ENCODE data around the gene BEAN1. TPM values are rescaled to one million over a fixed set of nuclear protein-coding genes. Genes with fewer than 3 reads are reported as not detected.

Gene BEAN1
- total RNA-seq, 1 experiment from 2014 or later = 0.24 TPM

DNA sequence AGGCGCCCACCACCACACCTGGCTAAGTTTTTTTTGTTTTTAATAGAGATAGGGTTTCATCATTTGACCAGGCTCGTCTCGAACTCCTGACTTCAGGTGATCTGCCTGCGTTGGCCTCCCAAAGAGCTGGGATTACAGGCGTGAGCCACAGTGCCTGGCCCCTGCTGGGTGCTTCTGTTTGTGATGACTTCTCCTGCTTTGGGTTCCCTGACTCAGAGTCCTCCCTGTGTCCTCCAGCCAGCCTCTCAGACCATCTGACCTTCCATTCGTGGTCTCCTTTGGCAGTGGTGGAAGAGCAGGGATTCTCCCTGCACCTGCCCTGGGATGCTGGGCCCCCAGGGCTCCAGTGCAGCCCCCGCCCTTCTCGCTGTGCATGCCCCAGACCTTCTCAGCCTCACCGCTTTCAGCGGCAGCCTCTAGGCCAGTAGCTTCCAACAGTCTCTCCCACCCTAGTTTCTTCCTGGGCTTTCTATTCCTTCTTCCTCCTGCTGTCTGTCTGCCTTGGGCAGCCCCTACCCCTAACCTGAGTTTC, 13.2 kb downstream of the BEAN1 start:
- Mint-ChIP-seq H3K9me3 (no peaks in the 10 kb centered on the region), H3K36me3 (ENCODE audit: insufficient read depth in 1 of 3, low read depth in 3 of 3) (no peaks in the 10 kb centered on the region), H3K27me3 (ENCODE audit: low read depth) (peaks cover 31% of the 10 kb centered on the region), H3K4me1 (peaks cover 9 to 23% of the 10 kb centered on the region in 2 experiments), H3K4me3 (no peak overlapping the region), H3K27ac (peak overlapping the region in 1 of 3 experiments; percentile 20; a peak in 1 of 7 replicates)
- H3K9me3 ChIP-seq (ENCODE audit: control insufficient read depth, low read depth, low read length) = no peaks in the 10 kb centered on the region
- no peak overlapping the region for H3K23ac ChIP-seq (ENCODE audit: insufficient read length, low read depth, low read length)
- H4K5ac ChIP-seq (ENCODE audit: insufficient read length, low read depth, low read length) = no peak overlapping the region
- H2AFZ ChIP-seq (ENCODE audit: low read length) = no peak overlapping the region
- H2AK5ac ChIP-seq (ENCODE audit: insufficient read length, low read length) = no peak overlapping the region
- no peak overlapping the region for H3K4me2 ChIP-seq (ENCODE audit: insufficient read depth, insufficient read length, low read length)
- no peak overlapping the region for H4K8ac ChIP-seq (replicated peaks; ENCODE audit: insufficient read length, low read depth, low read length)
- no peak overlapping the region for H2BK20ac ChIP-seq (ENCODE audit: low read depth, low read length, poor library complexity, severe bottlenecking)
- H3K18ac ChIP-seq (ENCODE audit: insufficient read length, low read depth, low read length) = no peak overlapping the region
- no peak overlapping the region for H2BK12ac ChIP-seq (ENCODE audit: insufficient read length, low read depth, low read length)
- WGBS (ENCODE audit: extremely low coverage, insufficient read length, low lambda C conversion rate) = no CpG with 5 or more reads among the region's 10 CpGs
- no peak overlapping the region for H3K9ac ChIP-seq (ENCODE audit: extremely low read depth, insufficient read length, low read length)
- no peaks in the 10 kb centered on the region for H4K20me1 ChIP-seq (ENCODE audit: control insufficient read depth, insufficient read depth, insufficient read length)
- TF ChIP-seq, protein P1, sequence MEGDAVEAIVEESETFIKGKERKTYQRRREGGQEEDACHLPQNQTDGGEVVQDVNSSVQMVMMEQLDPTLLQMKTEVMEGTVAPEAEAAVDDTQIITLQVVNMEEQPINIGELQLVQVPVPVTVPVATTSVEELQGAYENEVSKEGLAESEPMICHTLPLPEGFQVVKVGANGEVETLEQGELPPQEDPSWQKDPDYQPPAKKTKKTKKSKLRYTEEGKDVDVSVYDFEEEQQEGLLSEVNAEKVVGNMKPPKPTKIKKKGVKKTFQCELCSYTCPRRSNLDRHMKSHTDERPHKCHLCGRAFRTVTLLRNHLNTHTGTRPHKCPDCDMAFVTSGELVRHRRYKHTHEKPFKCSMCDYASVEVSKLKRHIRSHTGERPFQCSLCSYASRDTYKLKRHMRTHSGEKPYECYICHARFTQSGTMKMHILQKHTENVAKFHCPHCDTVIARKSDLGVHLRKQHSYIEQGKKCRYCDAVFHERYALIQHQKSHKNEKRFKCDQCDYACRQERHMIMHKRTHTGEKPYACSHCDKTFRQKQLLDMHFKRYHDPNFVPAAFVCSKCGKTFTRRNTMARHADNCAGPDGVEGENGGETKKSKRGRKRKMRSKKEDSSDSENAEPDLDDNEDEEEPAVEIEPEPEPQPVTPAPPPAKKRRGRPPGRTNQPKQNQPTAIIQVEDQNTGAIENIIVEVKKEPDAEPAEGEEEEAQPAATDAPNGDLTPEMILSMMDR (conservative IDR thresholded peaks at IDR 0.05) = no peak
- no peaks in the 10 kb centered on the region for H3K4me1 ChIP-seq (ENCODE audit: insufficient read depth, low read length)
- no peak overlapping the region for H3K27ac ChIP-seq (ENCODE audit: insufficient read length, low read depth, low read length)
- DNase-seq = no peak
- H2BK15ac ChIP-seq (ENCODE audit: low read depth, low read length) = no peak overlapping the region
- no peak overlapping the region for H3T11ph ChIP-seq (ENCODE audit: low read length)
- H3K4ac ChIP-seq (ENCODE audit: low read depth, low read length) = no peak overlapping the region
- H3K56ac ChIP-seq (ENCODE audit: insufficient read length, low read depth, low read length) = no peak overlapping the region
- no peaks in the 10 kb centered on the region for H3K23me2 ChIP-seq (ENCODE audit: insufficient read length, low read depth, low read length, poor library complexity, severe bottlenecking)
- no peaks in the 10 kb centered on the region for H3K79me1 ChIP-seq (ENCODE audit: insufficient read depth, low read depth, low read length, poor library complexity, severe bottlenecking)
- H3K14ac ChIP-seq (ENCODE audit: insufficient read depth, low read length) = no peak overlapping the region
- no peaks in the 10 kb centered on the region for H3K79me2 ChIP-seq (ENCODE audit: insufficient read depth, low read length)
- no peak overlapping the region for H2BK120ac ChIP-seq (ENCODE audit: low read depth, low read length, poor library complexity, severe bottlenecking)
- H3K27me3 ChIP-seq (ENCODE audit: insufficient read depth, low read length) = no peaks in the 10 kb centered on the region
- H4K91ac ChIP-seq (ENCODE audit: insufficient read length, low read depth, low read length) = no peak overlapping the region
- no peak overlapping the region for H2BK5ac ChIP-seq (ENCODE audit: insufficient read length, low read length)
